COLO829 (cell line): Measurements from ENCODE around the gene ZBTB25.
"Not testable (repeated sequence)": the region's sequence is repeated elsewhere in the genome, so short reads cannot be mapped to it uniquely, and the experiment has no call there.

Experiments
- DNase-seq: peaks from one replicate; pipeline ENCODE4 v3.0.0; 2012; ENCODE audit warnings: low spot score

The ZBTB25 gene, protein sequence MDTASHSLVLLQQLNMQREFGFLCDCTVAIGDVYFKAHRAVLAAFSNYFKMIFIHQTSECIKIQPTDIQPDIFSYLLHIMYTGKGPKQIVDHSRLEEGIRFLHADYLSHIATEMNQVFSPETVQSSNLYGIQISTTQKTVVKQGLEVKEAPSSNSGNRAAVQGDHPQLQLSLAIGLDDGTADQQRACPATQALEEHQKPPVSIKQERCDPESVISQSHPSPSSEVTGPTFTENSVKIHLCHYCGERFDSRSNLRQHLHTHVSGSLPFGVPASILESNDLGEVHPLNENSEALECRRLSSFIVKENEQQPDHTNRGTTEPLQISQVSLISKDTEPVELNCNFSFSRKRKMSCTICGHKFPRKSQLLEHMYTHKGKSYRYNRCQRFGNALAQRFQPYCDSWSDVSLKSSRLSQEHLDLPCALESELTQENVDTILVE

DNA sequence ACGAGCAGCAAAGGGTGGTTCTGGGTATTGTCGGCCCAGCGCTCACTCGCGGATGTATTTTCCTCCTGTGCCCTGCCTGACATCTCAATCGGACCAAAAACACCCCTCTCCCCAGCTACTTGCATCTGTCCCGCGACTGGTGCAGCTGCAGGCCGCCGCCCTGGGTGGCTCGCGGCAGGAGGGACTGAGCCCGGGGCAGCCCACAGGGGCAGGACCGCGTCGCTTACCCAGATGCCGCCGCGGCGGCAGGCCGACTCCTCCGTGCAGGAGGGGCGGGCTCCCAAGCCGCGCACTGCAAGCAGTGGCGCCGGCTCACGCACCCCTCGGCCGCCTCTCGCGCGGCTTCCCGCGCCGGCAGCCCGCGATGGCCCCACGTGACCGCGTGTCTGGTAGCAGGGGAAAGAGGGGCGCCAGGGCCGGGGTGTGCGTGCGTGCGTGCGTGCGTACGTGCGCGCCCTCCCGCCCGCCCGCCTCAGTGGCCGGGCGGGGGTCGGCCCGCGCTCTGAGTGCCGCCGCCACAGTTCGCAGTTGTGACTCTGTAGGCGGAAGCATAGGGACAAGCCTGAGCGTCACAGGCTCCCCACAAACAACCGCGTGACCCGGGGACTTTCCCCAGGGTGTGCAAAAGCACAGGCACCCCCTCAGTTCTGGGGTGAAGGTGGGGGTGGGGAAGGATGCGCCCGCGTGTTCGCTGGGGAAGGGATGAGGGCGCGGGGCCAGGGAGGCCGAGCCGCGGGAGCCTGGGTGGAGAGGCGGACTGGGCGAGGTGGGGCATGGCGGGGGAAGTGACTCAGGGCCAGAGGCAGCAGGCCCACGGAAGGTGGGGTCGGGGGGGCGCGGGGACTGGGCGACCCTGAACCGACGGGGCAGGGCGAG is at the start of gene ZBTB25:
Gene ZBTB25, minus strand, starts transcription at position 405 of the 876 bp plus-strand sequence. CDS start 13,305 bp downstream, outside the sequence.
- peak; percentile 56 for DNase-seq

DNA sequence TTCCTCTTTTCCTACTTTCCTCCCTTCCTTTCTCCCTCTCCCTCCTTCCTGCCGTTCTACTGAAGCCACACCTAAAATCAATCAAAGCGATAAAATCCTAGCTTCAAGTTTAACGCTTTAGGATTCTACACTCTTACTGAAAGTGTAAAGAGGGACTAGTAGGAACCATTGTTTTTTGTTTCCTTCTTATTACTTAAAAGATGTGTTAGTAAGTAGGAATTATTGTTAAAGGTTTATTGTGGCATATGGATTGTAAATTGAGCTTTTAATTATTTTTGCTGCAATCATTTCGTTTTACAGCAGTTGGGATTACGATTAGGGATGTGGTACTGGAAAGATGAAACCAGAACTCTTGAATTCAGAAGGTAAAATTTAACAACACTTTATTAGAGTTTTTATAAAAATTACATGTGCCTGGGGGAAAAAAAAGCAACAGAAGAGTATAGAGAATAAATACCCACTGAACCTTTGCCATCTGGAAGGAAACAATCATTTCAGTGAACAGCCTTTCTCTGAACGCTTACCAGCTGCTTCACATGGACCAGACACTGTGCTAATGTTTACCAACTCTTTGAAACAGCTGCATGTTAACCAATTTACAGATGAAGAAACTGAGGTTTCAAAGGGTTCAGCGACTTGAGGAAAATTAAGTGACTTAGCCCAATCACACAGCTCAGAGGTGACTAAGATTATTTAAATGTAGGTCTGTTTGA is 47.1 kb upstream of the ZBTB25 start:
- no peak for DNase-seq

DNA sequence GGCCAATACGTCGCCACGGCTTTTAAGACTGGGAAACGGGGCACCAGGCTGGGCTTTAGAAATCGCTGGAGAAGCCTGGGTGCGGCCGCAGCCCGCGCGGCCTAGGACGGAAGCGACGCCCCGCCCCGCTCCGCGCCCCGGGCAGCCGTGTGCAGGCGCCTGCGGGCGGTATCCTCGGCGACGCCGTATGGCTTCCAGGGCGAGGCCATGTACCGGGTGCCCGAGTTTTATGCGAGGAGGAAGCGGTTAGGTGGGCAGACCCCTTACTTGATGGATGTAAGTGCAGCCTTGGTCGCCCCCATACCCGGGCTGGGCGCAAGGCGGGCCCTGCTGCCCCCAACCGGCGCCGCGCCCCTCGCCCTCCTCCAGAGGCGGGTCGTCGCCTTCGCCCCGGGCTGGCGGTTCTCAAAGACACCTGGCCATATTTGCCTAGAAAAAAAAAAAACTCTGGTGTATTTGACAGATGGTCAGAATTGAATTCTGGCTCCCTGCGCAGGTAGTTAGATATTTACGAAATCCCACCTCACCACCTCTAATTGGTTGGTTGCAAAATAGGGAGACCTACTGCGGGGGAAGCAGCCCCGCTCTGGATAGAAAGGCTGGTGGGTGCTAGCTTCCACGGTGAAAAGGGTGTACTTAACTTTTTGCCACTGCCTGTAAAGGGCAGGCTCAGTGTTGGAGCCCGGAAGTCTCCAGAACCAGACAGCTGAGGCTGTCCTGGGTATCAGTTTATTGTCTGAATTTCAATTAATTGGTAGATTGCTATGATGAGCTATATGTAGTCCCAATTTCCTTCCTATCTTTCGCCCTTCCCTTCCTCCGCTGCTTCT is 46.4 kb upstream of the ZBTB25 start, which contains the start of gene PPP1R36:
Gene PPP1R36, plus strand, starts transcription at position 171 of the 830 bp plus-strand sequence. Its CDS starts 37 bp downstream, at position 208.
- no peak for DNase-seq

DNA sequence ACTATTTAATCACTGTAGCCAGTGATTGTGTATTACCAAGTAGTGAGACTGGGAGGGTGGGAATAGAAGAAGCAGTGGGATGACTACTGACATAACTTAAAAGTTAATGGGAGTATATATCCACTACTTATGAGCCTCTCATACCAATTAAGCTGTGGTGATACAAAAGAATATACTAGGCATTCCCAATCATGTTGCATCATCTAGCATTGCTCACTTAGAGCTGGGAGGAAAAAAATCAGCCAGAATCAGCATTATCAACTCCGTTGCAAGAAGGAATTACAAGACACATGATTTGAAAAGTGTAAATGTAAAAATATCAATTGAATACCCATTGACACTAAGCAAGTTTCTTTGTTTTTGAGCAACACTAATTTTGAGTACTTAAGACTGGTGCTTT is 45.4 kb upstream of the ZBTB25 start:
- DNase-seq: no peak

DNA sequence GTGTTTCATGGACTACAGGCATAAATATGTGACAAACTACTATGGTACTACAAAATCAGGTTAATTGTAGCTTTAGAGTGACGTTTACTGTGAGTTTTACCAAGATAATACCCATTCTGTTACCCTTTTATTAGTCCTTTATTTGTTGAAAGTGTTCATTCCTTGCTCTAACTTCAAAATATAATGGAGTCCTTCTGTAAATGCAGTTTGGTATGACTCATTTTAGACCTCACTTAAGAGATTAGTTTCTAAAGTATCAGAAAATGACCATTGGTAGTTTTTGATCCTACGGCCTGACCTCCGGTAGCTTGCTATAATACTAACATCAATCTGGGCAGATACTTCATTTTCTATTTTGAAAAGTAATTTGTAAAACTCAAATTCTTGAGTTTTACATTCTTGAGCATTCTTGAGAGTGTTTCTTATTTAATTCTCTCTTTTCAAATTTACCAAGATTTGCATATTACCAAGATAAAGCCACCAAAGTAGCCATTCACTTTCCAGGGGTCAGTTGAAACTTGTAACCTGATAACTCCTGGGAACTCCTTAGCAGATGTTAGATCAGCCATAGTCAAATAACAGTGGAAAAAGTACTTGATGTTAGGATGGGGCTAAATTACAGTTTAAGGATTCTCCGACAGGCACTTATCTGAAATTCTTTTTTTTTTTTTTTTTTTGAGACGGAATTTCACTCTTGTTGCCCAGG is 41.1 kb upstream of the ZBTB25 start:
- peak; percentile 63 for DNase-seq

DNA sequence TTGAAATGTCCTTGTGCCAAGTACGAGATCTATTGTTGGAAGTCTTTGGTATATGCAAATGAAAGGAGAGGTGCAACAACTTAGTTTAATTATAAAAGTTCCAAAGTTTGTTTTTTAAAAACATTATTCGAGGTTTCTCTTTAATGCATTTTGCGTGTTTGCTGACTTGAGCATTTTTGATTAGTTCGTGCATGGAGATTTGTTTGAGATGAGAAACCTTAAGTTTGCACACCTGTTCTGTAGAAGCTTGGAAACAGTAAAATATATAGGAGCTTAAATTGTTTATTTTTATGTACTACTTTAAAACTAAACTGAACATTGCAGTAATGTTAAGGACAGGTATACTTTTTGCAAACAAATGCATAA is 39.2 kb upstream of the ZBTB25 start:
- no peak for DNase-seq

DNA sequence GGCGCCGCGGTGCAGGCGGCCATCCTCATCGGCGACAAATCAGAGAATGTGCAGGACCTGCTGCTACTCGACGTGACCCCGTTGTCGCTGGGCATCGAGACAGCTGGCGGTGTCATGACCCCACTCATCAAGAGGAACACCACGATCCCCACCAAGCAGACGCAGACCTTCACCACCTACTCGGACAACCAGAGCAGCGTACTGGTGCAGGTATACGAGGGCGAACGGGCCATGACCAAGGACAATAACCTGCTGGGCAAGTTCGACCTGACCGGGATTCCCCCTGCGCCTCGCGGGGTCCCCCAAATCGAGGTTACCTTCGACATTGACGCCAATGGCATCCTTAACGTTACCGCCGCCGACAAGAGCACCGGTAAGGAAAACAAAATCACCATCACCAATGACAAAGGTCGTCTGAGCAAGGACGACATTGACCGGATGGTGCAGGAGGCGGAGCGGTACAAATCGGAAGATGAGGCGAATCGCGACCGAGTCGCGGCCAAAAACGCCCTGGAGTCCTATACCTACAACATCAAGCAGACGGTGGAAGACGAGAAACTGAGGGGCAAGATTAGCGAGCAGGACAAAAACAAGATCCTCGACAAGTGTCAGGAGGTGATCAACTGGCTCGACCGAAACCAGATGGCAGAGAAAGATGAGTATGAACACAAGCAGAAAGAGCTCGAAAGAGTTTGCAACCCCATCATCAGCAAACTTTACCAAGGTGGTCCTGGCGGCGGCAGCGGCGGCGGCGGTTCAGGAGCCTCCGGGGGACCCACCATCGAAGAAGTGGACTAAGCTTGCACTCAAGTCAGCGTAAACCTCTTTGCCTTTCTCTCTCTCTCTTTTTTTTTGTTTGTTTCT is 38.6 kb upstream of the ZBTB25 start:
- DNase-seq: no peak

DNA sequence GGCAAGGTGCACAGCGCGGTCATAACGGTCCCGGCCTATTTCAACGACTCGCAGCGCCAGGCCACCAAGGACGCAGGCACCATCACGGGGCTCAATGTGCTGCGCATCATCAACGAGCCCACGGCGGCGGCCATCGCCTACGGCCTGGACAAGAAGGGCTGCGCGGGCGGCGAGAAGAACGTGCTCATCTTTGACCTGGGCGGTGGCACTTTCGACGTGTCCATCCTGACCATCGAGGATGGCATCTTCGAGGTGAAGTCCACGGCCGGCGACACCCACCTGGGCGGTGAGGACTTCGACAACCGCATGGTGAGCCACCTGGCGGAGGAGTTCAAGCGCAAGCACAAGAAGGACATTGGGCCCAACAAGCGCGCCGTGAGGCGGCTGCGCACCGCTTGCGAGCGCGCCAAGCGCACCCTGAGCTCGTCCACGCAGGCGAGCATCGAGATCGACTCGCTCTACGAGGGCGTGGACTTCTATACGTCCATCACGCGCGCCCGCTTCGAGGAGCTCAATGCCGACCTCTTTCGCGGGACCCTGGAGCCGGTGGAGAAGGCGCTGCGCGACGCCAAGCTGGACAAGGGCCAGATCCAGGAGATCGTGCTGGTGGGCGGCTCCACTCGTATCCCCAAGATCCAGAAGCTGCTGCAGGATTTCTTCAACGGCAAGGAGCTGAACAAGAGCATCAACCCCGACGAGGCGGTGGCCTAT is 37.8 kb upstream of the ZBTB25 start:
- no peak for DNase-seq

DNA sequence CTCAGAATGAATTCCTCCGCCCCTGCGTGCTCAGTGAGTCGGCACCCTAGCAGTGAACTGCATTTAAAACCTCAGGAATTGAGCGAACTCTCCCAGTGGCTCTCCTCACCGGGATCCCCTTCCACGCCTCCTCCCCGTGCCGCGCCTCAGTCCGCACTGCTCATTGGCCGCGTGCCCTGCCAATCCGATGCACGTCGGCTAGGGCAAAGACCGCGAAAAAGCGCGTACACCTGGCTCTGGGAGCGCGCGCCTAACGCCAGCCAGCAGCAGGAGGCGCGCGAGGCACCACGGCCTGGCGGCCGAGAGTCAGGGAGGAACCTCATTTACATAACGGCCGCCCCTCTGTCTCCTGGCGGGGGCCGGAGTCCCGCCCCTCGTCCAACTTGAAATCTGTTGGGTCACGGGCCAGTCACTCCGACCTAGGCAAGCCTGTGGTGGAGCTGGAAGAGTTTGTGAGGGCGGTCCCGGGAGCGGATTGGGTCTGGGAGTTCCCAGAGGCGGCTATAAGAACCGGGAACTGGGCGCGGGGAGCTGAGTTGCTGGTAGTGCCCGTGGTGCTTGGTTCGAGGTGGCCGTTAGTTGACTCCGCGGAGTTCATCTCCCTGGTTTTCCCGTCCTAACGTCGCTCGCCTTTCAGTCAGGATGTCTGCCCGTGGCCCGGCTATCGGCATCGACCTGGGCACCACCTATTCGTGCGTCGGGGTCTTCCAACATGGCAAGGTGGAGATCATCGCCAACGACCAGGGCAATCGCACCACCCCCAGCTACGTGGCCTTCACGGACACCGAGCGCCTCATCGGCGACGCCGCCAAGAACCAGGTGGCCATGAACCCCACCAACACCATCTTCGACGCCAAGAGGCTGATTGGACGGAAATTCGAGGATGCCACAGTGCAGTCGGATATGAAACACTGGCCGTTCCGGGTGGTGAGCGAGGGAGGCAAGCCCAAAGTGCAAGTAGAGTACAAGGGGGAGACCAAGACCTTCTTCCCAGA is 36.9 kb upstream of the ZBTB25 start, which contains the start of gene HSPA2:
Gene HSPA2, plus strand, starts transcription at position 534 of the 995 bp plus-strand sequence. Its CDS starts 109 bp downstream, at position 643.
- no peak for DNase-seq

DNA sequence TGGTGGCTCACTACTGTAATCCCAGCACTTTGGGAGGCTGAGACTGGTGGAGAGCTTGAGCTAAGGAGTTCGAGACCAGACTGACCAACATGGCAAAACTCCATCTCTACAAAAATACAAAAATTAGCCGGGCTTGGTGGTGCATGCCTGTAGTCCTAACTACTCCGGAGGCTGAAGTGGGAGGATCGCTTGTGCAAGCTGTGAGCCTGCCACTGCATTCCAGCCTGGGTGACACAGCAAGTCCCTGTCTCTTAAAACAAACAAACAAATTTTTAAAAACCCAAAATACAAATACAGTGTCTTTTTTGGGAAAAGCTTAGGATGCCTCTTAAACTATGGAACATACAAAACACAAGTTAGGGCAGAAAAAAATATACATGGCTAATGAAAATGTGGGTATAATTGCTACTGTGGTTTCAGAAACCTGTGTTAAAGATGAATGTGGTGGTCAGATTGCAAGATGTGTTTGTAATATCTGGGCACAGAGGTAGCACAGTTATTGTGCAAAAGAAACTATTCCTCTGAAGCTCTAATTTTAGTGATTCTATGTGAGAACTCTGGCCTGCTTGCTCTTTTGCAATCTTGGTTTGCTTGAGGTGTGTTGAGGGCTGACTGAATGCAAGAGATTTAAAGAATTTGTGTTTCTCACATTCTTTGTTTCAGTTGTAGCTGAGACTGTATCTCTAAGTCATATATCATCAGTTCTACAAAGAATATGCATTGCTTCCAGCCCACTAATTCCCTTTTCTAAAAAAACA is 33.0 kb upstream of the ZBTB25 start:
- DNase-seq: no peak

DNA sequence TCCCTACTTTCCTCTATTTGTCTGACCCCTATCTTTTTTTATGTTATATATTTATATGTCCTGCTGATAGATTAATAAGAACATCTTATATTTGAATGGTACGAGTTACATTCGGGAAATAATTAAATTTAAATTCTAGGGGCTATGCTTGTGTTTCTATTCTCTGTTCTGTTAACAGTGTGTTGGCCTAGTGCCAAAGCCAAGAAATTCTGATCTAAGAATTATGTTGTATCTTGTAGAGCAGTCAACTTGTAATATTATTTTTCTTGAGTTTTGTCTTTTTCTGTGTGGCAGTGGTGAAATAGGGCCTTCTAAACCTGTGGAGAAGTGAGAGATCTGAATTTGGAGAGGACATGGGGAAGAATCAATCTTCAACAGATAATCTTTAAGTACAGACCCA is 27.9 kb upstream of the ZBTB25 start:
- DNase-seq: no peak

DNA sequence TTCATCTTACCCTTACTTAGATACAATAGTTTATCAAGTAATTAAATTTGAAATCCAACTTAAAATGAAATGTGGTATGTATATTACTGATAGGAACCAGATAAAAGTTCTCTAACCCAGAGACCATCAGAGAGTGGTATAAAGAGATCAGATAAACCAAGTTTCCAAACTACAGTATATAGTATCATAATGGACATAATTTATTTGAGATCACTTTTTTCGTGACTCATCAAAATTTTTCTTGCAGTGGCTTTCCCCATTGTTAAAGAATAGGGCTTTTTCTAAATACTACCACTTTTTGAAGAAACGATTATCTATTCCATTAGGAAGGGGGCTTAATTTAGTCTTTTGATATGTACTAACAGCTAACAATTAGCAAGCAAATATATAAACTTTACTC is 21.7 kb upstream of the ZBTB25 start:
- DNase-seq: no peak

DNA sequence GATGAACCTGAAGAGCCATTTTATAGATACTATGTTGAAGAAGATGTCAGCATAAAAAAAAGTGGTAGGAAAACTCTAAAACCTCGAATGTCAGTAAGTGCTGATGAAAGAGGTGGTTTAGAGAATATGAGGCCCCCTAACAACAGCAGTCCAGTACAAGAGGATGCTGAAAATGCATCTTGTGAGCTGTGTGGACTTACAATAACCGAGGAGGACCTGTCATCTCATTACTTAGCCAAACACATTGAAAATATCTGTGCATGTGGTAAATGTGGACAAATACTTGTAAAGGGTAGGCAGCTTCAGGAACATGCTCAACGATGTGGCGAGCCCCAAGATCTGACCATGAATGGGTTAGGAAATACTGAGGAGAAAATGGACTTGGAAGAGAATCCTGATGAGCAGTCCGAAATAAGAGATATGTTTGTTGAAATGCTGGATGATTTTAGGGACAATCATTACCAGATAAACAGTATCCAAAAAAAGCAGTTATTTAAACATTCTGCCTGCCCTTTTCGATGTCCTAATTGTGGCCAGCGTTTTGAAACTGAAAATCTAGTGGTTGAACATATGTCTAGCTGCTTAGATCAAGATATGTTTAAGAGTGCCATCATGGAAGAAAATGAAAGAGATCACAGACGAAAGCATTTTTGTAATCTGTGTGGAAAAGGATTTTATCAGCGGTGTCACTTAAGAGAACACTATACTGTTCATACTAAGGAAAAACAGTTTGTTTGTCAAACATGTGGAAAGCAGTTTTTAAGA is 19.1 kb upstream of the ZBTB25 start:
- DNase-seq: no peak

DNA sequence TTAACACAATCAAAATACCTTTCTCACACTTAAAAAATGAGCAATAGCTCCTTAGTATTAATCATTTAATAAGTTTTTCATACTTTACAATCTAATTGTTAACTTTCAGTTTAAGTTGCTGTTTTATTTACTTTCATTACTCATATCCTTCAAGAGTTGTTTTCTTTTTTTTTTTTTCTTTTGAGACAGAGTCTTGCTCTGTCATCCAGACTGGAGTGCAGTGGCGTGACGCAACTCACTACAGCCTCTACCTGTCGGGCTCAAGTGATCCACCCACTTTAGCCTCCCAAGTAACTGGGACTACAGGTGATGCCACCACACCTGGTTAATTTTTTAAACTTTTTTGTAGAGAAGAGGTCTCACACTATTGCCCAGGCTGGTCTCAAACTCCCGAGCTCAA is 17.1 kb upstream of the ZBTB25 start:
- no peak for DNase-seq

DNA sequence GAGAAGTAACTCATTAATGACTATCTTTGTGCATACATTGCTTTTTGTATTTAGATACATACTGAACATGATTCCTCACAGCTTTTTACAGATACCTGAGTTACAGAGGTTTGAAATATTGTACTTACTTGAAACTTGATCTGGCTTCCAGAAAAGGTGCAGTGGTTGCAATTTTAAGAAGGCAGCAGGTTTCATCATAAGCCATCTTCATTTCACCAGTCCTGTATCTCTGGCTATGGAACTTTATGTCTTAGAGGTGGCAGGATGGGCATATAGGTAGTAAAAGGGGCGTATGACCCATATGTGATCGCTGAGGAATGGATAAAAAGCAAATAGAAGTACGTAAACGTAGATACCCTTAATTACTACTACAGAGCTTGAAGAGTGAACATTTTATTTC is 14.6 kb upstream of the ZBTB25 start:
- DNase-seq: no peak

DNA sequence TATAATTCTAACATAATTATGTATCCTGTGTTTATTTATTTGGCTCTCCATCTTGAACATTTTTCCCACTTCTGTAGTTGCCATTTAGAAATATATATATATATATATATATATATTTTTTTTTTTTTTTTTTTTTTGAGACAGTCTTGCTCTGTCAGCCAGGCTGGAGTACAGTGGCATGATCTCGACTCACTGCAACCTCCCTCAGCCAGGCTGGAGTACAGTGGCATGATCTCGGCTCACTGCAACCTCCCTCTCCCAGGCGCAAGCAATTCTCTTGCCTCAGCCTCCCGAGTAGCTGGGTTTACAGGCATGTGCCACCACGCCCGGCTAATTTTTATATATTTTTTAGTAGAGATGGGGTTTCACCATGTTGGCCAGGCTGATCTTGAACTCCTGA is 14.0 kb upstream of the ZBTB25 start:
- not testable (repeated sequence) for DNase-seq
